ENCODE results near the gene FZD4. TPM values are rescaled to one million over a fixed set of nuclear protein-coding genes. Genes with fewer than 3 reads are reported as not detected.
A peak's percentile ranks its signal among the peaks of the same experiment; 100 is the strongest.

Gene FZD4
- total RNA-seq, 1 experiment from 2014 or later: 4.5 TPM

GRCh38 chr11:86999859-87000753 lies 44.9 kb upstream of the FZD4 start:
- H3K4ac ChIP-seq (ENCODE audit: low read depth, low read length): no peak overlapping the region
- H2BK15ac ChIP-seq (ENCODE audit: low read depth, low read length): no peak overlapping the region
- H3T11ph ChIP-seq (ENCODE audit: low read length): no peak overlapping the region
- H3K79me2 ChIP-seq (ENCODE audit: insufficient read depth, low read length): no peaks in the 10 kb centered on the region
- no peak overlapping the region for H4K5ac ChIP-seq (ENCODE audit: insufficient read length, low read depth, low read length)
- H2AK5ac ChIP-seq (ENCODE audit: insufficient read length, low read length): no peak overlapping the region
- H3K23ac ChIP-seq (ENCODE audit: insufficient read length, low read depth, low read length): no peak overlapping the region
- Mint-ChIP-seq H3K27me3 (ENCODE audit: low read depth) (no peaks in the 10 kb centered on the region), H3K4me1 (peaks cover 14 to 20% of the 10 kb centered on the region in 2 experiments), H3K27ac (peak overlapping the region in 1 of 3 experiments; percentile 11; a peak in 3 of 7 replicates), H3K36me3 (ENCODE audit: insufficient read depth in 1 of 3, low read depth in 3 of 3) (no peaks in the 10 kb centered on the region), H3K9me3 (no peaks in the 10 kb centered on the region), H3K4me3 (no peak overlapping the region)
- no peak overlapping the region for H3K56ac ChIP-seq (ENCODE audit: insufficient read length, low read depth, low read length)
- WGBS (ENCODE audit: extremely low coverage, insufficient read length, low lambda C conversion rate): no CpG with 5 or more reads among the region's 5 CpGs
- no peaks in the 10 kb centered on the region for H3K23me2 ChIP-seq (ENCODE audit: insufficient read length, low read depth, low read length, poor library complexity, severe bottlenecking)
- no peak overlapping the region for H2BK5ac ChIP-seq (ENCODE audit: insufficient read length, low read length)
- H3K4me2 ChIP-seq (ENCODE audit: insufficient read depth, insufficient read length, low read length): no peak overlapping the region
- no peaks in the 10 kb centered on the region for H4K20me1 ChIP-seq (ENCODE audit: control insufficient read depth, insufficient read depth, insufficient read length)
- no peaks in the 10 kb centered on the region for H3K79me1 ChIP-seq (ENCODE audit: insufficient read depth, low read depth, low read length, poor library complexity, severe bottlenecking)
- DNase-seq: no peak
- H2BK12ac ChIP-seq (ENCODE audit: insufficient read length, low read depth, low read length): no peak overlapping the region
- H4K8ac ChIP-seq (replicated peaks; ENCODE audit: insufficient read length, low read depth, low read length): no peak overlapping the region
- H3K9me3 ChIP-seq (ENCODE audit: control insufficient read depth, low read depth, low read length): no peaks in the 10 kb centered on the region
- no peak overlapping the region for H2BK20ac ChIP-seq (ENCODE audit: low read depth, low read length, poor library complexity, severe bottlenecking)
- H3K14ac ChIP-seq (ENCODE audit: insufficient read depth, low read length): no peak overlapping the region
- no peak for TF ChIP-seq CTCF (conservative IDR thresholded peaks at IDR 0.05)
- no peak overlapping the region for H4K91ac ChIP-seq (ENCODE audit: insufficient read length, low read depth, low read length)
- H3K18ac ChIP-seq (ENCODE audit: insufficient read length, low read depth, low read length): no peak overlapping the region
- H2BK120ac ChIP-seq (ENCODE audit: low read depth, low read length, poor library complexity, severe bottlenecking): no peak overlapping the region
- no peak overlapping the region for H3K27ac ChIP-seq (ENCODE audit: insufficient read length, low read depth, low read length)
- H3K27me3 ChIP-seq (ENCODE audit: insufficient read depth, low read length): no peaks in the 10 kb centered on the region
- H3K9ac ChIP-seq (ENCODE audit: extremely low read depth, insufficient read length, low read length): no peak overlapping the region
- no peak overlapping the region for H2AFZ ChIP-seq (ENCODE audit: low read length)
- no peaks in the 10 kb centered on the region for H3K4me1 ChIP-seq (ENCODE audit: insufficient read depth, low read length)
